ENCODE results near the gene PATE3. TPM values are rescaled to one million over a fixed set of nuclear protein-coding genes. Genes with fewer than 3 reads are reported as not detected.

The PATE3 gene
- total RNA-seq, 4 donors from 2014 or later, result not detected

GRCh38 chr11:125773516-125773915 is 14.4 kb upstream of the PATE3 start:
- in situ Hi-C loops (cut with MboI; ENCODE audit: low pct_ligation_motif_present in 1 of 4, low pct_unique_long_range_greater_than_20kb in 1 of 4, low sequenced_read_pairs in 3 of 4), result no loop called here
- intact Hi-C loops (cut with DNase I; ENCODE audit: low total_unique reads), result no loop called here
- TF ChIP-seq POLR2A (IDR thresholded peaks at IDR 0.05) (no peak), CTCF (IDR thresholded peaks at IDR 0.05) (no peak), EP300 (IDR thresholded peaks at IDR 0.05; ENCODE audit: low read depth) (no peak), POLR2AphosphoS5 (IDR thresholded peaks at IDR 0.05) (no peak)
- H3K9me3 ChIP-seq, result no peaks in the 10 kb centered on the region
- 66% methylated on average over 3 of the region's 3 CpGs; no CpG with 5 or more reads in 1 of the 2 donors for WGBS, 2 donors (ENCODE audit: low coverage in 1 of 2)
- H3K27me3 ChIP-seq, result no peaks in the 10 kb centered on the region
- no peaks in the 10 kb centered on the region for H3K4me1 ChIP-seq
- H3K4me3 ChIP-seq, result no peak overlapping the region
- DNase-seq, result no peak
- no peak overlapping the region for H3K27ac ChIP-seq
- H3K36me3 ChIP-seq, result no peaks in the 10 kb centered on the region

- Histone ChIP-seq H3K4me1 (no peaks in the 10 kb centered on the region), H3K27ac (no peak overlapping the region), H3K27me3 (no peaks in the 10 kb centered on the region), H3K36me3 (no peaks in the 10 kb centered on the region), H3K4me3 (no peak overlapping the region), H3K9me3 (no peaks in the 10 kb centered on the region)
- intact Hi-C loops (cut with DNase I; ENCODE audit: low total_unique reads), result no loop called here
- DNase-seq, result no peak
- 57 to 68% methylated on average over 5 of the region's 5 CpGs for WGBS, 2 donors (ENCODE audit: low coverage in 1 of 2)
- TF ChIP-seq CTCF (IDR thresholded peaks at IDR 0.05) (no peak), POLR2A (IDR thresholded peaks at IDR 0.05) (no peak), EP300 (IDR thresholded peaks at IDR 0.05; ENCODE audit: low read depth) (no peak), POLR2AphosphoS5 (IDR thresholded peaks at IDR 0.05) (no peak)
- in situ Hi-C loops (cut with MboI; ENCODE audit: low pct_ligation_motif_present in 1 of 4, low pct_unique_long_range_greater_than_20kb in 1 of 4, low sequenced_read_pairs in 3 of 4), result no loop called here
These were observed 10.6 kb upstream of the PATE3 start for GRCh38 chr11:125777309-125777708.

- H3K9me3 ChIP-seq, result no peaks in the 10 kb centered on the region
- in situ Hi-C loops (cut with MboI; ENCODE audit: low pct_ligation_motif_present in 1 of 4, low pct_unique_long_range_greater_than_20kb in 1 of 4, low sequenced_read_pairs in 3 of 4), result no loop called here
These were observed 9.2 kb upstream of the PATE3 start, which contains the start of gene PATE2 for GRCh38 chr11:125778728-125779127. Gene PATE2 (minus strand): TSS chr11:125778828. CDS start chr11:125778773, 55 bp downstream.

GRCh38 chr11:125784678-125785077 is 3.2 kb upstream of the PATE3 start:
- TF ChIP-seq CTCF (IDR thresholded peaks at IDR 0.05) (no peak), POLR2AphosphoS5 (IDR thresholded peaks at IDR 0.05) (no peak), POLR2A (IDR thresholded peaks at IDR 0.05) (no peak), EP300 (IDR thresholded peaks at IDR 0.05; ENCODE audit: low read depth) (no peak)
- no peak overlapping the region for H3K4me3 ChIP-seq
- intact Hi-C loops (cut with DNase I; ENCODE audit: low total_unique reads), result no loop called here
- DNase-seq, result no peak
- WGBS, 2 donors (ENCODE audit: low coverage in 1 of 2), result 38 to 59% methylated on average over 2 of the region's 2 CpGs
- no peaks in the 10 kb centered on the region for H3K4me1 ChIP-seq
- no peaks in the 10 kb centered on the region for H3K27me3 ChIP-seq
- in situ Hi-C loops (cut with MboI; ENCODE audit: low pct_ligation_motif_present in 1 of 4, low pct_unique_long_range_greater_than_20kb in 1 of 4, low sequenced_read_pairs in 3 of 4), result no loop called here
- no peaks in the 10 kb centered on the region for H3K9me3 ChIP-seq
- no peaks in the 10 kb centered on the region for H3K36me3 ChIP-seq
- no peak overlapping the region for H3K27ac ChIP-seq

More at GRCh38 chr11:125778728-125779127, 9.2 kb upstream of the PATE3 start, which contains the start of gene PATE2:
- Histone ChIP-seq H3K4me1 (no peaks in the 10 kb centered on the region), H3K27ac (no peak within 1 kb of the TSS), H3K4me3 (no peak within 1 kb of the TSS), H3K36me3 (no peaks in the 10 kb centered on the region), H3K27me3 (no peaks in the 10 kb centered on the region)
- no peak for DNase-seq
- intact Hi-C loops (cut with DNase I; ENCODE audit: low total_unique reads), result no loop called here
- TF ChIP-seq EP300 (IDR thresholded peaks at IDR 0.05; ENCODE audit: low read depth), result no peak

GRCh38 chr11:125790825-125791224 is 2.9 kb downstream of the PATE3 start:
- in situ Hi-C loops (cut with MboI; ENCODE audit: low pct_ligation_motif_present in 1 of 4, low pct_unique_long_range_greater_than_20kb in 1 of 4, low sequenced_read_pairs in 3 of 4), result no loop called here
- H3K4me3 ChIP-seq, result no peak overlapping the region
- TF ChIP-seq EP300 (IDR thresholded peaks at IDR 0.05; ENCODE audit: low read depth), result no peak
- no peak for TF ChIP-seq POLR2AphosphoS5 (IDR thresholded peaks at IDR 0.05)
- no peak for TF ChIP-seq CTCF (IDR thresholded peaks at IDR 0.05)
- no peak for TF ChIP-seq POLR2A (IDR thresholded peaks at IDR 0.05)

More at GRCh38 chr11:125790825-125791224, 2.9 kb downstream of the PATE3 start:
- peaks cover 3% of the 10 kb centered on the region in 2 donors for H3K9me3 ChIP-seq
- DNase-seq, result no peak
- H3K4me1 ChIP-seq, result no peaks in the 10 kb centered on the region
- no peak overlapping the region for H3K27ac ChIP-seq
- intact Hi-C loops (cut with DNase I; ENCODE audit: low total_unique reads), result no loop called here
- no peaks in the 10 kb centered on the region for H3K27me3 ChIP-seq
- 86 to 95% methylated on average over 4 of the region's 4 CpGs for WGBS, 2 donors (ENCODE audit: low coverage in 1 of 2)
- H3K36me3 ChIP-seq, result no peaks in the 10 kb centered on the region
